SIG-M5 (cell line): ENCODE results near the gene MSL2.
"Not testable (repeated sequence)": the region's sequence is repeated elsewhere in the genome, so short reads cannot be mapped to it uniquely, and the experiment has no call there.

Experiments
- DNase-seq: peaks from one replicate; lab custom pipeline; 2025; lab: John Stamatoyannopoulos, UW

MSL2 gene

DNA sequence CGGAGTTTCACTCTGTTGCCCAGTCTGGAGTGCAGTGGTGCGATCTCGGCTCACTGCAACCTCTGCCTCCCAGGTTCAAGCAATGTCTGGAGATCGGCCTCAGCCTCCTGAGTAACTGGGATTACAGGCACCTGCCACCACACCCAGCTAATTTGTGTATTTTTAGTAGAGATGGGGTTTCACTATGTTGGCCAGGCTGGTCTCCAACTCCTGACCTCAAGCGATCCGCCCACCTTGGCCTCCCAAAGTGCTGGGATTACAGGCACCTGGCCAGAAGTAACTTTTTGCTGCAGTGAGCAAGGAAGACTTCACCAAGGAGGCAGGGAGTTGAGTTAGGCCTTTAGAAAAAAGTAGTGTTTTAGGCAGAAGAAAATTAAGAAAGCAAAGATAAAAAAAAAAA, 3.9 kb downstream of the MSL2 start:
- not testable (repeated sequence) for DNase-seq

DNA sequence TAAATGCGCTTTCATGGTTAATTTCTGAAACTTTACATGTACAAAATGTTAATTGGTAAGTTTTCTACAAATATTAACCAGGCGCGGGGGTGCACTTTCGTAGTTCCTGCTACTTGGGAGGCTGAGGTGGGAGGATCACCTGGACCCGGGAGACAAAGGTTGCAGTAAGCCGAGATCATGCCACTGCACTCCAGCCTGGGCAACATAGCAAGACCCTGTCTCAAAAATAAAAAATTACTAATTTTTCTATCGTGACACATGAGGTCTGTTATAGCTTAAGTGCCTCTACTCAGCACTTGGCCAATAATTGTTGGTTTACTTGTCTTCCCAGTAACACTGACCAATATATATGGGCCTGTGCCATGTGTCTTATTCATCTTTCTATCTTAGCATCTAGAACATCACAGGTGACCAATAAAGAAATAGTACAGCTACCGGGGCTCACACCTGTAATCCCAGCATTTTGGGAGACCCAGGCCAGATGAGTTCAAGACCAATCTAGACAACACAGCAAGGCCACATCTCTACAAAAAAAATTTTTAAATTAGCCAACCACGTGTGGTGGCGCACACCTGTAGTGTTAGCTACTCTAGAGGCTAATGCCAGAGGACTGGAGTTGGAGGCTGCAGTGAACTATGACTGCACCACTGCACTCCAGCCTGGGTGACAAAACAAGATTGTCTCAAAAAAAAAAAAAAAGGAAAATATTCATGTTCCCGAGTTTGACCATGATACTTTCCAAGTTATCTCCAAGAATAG, 6.1 kb downstream of the MSL2 start:
- DNase-seq = no peak

DNA sequence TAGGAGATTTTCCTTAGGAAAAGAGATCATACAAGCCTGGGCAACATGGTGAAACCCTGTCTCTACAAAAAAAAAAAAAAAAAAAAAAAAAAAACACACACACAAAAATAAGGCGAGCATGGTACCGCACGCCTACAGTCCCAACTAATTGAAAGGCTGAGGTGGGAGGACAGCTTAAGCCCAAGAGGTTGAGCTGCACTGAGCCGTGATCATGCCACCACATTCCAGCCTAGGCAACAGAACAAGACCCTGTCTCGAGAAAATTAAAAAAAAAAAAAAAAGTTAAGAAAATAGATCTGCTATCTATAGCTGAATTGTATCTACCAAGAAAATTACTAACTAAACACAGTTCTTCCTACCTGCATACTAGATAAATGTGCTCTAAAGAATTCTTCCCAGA, 7.1 kb downstream of the MSL2 start:
- no peak for DNase-seq

DNA sequence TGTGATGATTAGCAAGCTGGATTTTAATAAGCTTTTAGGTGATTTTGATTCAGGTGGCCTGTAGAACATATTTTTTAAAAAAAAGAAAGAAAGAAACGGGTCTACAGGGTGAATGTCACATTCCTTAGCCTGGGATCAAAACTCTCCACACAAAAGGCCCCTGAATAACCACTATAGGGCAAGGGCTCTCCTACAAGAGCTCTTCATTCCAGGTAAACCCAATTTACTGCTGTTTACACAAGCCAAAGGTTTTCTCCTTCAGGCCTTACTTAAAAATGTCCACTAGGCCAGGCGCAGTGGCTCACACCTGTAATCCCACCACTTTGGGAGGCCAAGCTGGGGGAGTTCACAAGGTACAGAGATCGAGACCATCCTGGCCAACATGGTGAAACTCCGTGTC, 8.3 kb downstream of the MSL2 start:
- DNase-seq = no peak

DNA sequence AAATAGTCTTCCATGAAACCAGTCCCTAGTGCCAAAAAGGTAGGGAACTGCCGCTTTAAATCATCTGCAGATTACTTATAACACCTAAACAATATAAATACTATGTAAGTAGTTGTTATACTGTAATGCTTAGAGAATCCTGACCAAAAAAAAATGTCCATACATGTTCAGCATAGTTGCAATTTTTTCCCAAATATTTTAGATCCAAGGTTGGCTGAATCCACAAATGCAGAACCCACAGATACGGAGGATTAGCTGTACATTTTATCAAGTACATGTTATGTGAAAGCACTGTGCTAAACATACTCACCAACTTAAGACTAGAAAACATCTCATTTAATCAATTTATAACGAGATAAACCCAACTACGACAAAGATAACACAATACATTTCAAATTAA, 9.3 kb downstream of the MSL2 start:
- DNase-seq = no peak

DNA sequence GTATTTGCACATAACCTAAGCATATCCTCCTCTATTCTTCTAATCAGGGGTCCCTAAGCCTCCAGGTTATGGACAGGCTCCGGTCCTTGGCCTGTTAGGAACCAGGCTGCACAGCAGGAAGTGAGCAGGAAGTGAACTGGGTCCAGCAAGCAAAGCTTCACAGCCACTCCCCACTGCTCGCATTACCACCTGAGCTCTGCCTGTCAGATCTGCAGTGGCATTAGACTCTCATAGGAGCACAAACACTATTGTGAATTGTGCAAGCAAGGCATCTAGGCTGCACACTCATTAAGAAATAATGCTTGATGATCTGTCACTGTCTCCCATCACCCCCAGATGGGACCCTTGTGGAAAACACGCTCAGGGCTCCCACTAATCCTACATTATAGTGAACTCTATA, 9.8 kb downstream of the MSL2 start:
- DNase-seq = no peak

DNA sequence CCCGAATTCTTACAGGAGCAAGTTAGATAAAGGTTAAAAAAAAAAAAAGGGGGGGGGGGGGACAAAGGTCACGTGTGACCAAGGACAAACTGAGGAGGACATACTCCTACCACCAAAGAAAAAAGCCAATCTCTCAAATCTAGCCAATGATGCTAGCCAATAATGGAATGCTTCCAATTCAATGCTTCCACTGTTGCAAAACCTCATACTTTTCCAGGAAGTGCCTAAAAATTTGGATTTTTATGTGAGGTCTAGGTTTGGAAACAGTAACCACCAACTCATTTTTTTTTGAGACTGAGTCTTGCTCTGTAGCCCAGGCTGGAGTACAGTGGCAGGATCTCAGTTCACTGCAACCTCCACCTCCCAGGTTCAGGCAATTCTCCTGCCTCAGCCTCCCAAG, 11.4 kb downstream of the MSL2 start:
- DNase-seq = no peak

DNA sequence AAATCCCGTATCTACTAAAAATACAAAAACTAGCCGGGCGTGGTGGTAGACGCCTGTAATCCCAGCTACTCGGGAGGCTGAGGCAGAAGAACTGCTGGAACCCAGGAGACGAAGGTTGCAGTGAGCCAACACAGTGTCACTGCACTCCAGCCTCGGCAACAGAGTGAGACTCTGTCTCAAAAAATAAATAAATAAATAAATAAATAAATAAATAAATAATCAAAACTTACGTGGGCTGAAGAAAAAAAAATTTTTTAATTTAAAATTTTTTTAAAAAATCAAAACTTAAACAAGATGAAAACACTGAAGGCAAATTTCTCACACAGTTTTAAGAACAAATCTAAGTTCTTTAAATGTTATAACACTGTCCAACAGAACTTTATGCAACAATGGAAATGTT, 14.4 kb downstream of the MSL2 start:
- no peak for DNase-seq

DNA sequence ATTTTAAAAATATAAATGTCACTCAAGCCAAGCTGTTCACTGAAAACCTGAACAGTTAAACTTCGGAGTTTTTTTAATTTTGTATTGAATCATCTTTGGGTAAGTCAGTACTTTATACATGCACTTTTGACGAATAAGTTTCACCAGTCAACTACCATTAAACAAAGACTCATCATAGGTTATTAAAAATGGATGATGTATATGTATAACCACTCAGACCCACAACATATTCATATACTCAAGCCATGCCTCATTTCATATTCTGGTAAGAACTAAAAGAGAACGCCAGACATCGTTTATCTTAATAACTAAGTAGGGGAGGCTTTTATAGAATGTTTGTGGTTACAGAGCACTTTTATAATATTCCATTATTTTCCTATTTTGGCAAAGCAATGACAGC, 18.3 kb downstream of the MSL2 start:
- no peak for DNase-seq

DNA sequence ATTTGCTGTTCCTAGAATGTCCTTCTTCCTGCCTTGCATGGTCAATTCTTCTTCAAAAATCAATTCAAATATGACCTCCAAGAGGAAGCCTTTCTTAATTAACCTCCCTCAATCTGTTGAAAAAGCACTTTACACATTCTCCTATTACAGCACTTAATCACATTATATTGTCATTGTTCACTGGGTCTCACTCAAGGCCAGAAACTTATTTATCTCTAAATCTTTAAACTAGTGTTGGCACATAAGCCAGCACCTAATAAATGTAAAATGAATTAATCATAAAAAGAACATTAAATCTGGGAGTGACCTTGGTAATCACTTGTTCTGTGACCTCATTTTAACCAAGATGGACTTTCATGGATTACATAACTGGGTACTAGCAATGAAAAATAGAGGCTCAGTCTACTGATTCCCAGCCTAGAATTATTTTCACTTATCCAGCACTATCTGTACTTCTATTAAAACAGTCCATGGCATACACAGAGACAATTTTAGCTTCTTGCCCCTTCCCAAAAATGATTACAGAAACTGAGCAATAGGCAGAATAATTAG, 22.1 kb downstream of the MSL2 start:
- DNase-seq = no peak

DNA sequence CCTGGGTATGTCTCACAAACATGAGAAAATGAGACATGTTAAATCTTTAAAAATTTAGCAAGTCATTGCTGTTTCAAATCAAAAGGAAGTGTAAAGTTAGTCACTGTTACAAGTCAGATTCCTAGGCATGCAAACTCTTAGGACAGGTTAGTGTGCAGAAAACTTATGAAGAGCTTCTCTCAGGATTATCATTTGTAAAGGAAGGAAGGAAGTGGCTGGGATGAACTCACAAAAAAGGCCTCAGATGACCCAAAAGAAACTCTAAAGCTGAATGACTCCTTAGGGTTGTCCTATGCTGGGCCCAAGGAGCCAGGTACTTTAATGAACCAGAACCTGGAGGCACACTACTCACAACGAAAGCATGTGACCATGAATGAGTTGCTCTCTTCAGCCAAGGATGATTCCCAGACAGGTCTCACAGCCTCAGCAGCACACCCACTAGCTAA, 25.0 kb downstream of the MSL2 start:
- no peak for DNase-seq

- DNase-seq = not testable (repeated sequence)
Measured at GRCh38 chr3:136168236-136168635, 27.9 kb downstream of the MSL2 start.

- no peak for DNase-seq
Measured at GRCh38 chr3:136166507-136166906, 29.6 kb downstream of the MSL2 start.

DNA sequence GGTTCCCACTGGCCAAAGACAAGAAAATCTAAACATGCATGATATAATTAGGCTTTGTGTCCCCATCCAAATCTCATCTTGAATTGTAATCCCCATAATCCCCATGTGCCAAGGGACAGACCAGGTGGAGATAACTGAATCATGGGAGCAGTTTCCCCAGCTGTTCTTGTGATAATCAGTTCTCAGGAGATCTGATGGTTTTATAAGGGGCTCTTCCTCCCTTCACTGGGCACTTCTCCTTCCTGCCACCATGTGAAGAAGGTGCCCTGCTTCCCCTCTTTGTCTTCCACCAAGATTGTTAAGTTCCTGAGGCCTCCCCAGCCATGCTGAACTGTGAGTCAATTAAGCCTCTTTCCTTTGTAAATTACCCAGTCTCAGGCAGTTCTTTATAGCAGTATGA, 32.5 kb downstream of the MSL2 start:
- DNase-seq = not testable (repeated sequence)

GRCh38 chr3:136162322-136162721, 33.8 kb downstream of the MSL2 start:
- DNase-seq = no peak

GRCh38 chr3:136161516-136161915, 34.6 kb downstream of the MSL2 start:
- DNase-seq = no peak

DNA sequence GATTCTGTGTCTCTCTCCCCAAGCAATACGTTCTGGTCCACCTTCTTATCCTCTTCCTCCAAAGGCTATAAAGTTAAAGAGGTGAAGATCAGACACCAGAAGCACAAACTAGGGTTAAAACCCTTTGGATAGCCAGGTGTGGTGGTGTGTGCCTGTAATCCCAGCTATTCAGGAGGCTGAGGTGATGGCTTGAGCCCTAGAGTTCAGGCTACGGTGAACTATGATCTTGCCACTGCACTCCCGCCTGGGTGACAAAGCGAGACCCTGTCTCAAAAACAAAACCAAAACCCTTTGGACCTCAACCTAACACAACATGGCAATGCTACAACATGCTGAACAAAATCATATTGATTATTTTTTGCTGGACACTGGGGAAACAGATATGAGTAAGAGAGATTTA, 43.2 kb downstream of the MSL2 start:
- DNase-seq = no peak

DNA sequence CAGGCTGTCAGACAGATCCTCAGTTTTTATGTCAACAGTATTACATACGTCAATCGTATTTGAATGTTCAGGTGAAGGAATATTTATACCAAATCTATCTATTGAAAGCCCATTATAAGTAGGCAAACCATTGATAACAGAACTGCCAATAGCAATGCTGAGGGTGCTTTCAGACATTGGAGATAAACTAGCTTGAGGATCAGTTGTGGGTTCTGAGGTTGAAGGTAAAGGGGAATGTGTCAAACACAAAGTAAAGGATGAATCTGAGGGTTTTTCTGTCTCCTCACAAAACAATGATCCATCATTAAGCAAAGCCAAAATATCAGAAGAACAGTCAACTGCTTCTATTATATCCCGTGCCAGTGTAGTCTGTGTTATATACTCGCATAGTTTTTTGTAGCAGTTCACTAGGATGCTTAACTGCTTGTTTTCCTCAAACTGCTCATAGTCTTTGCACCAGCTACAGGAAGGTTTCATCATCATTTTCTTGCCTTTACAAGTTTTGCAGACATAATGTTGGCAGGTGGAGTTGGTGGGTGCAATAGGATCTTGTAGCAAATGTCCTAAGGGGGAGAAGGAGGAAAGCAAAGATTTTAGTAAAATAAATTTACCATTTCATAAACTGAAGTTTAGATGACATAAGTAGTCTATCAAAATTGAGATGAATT, 43.8 kb downstream of the MSL2 start:
- DNase-seq = no peak

GRCh38 chr3:136151219-136151618, 44.9 kb downstream of the MSL2 start:
- no peak for DNase-seq

DNA sequence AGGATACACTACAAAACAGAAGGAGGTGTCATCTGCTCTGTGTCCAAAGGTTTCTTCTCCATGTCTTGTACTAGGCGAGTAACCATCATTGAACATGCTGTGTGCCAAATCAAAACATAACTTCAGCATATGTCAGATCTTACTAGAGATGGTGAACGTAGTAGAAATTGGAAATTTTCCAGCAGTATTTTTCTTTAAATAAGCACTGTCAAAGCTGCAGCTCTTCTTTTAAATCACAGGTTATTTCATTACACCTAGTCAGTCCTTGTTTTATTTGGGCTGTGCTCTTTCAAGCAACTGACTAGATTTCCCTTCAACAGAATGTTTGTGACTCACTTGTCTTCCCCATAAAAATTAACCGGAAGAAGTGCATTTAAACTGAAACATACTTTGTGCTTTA, 46.5 kb downstream of the MSL2 start:
- DNase-seq = no peak

GRCh38 chr3:136146981-136147729, 49.0 kb downstream of the MSL2 start:
- DNase-seq = no peak

DNA sequence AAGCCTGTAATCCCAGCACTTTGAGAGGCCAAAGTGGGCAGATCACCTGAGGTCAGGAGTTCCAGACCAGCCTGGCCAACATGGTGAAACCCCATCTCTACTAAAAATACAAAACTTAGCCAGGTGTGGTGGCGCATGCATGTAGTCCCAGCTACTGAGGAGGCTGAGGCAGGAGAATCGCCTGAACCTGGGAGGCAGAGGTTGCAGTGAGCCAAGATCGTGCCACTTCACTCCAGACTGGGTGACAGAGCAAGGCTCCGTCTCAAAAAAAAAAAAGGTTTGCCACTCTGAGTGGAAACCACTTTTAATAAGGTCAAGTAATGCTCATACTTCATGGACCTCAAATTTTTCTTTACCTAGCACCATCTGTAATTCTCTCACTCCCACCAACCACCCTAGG, 51.7 kb downstream of the MSL2 start:
- DNase-seq = not testable (repeated sequence)

DNA sequence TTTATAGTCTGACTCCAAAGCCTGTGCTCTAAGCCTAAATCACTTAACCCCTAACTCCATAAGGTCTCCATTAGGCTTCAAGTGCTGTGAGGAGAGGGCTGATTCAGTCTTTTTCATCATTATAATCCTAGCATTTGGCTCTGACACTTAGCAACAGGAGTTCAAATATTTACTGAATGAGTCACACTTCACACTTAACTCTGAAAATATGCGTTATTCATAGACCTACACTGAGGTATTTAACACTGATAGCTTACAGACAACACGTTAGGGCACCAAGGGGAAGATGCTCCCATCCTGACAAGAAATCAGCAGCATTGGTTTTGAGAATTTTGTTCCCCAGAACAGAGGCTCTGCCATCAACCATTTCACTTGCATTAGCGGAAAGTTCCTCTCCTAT, 53.5 kb downstream of the MSL2 start:
- no peak for DNase-seq
